Colonic mucosa (tissue), 4 donors: ENCODE measurements around the gene CD164. TPM values are rescaled to one million over a fixed set of nuclear protein-coding genes. Genes with fewer than 3 reads are reported as not detected.

Source experiments
- DNase-seq: peaks from one replicate; pipeline ENCODE4 v3.0.0-alpha.2; 2020
- H3K27ac ChIP-seq: fragments of 200-600 bp; one replicate; pipeline ENCODE4 v1.8.0; 2021
- H3K27me3 ChIP-seq: fragments of 200-600 bp; one replicate; pipeline ENCODE4 v1.8.0; 2021
- H3K36me3 ChIP-seq: fragments of 200-600 bp; one replicate; pipeline ENCODE4 v1.8.0; 2021
- H3K4me1 ChIP-seq: fragments of 200-600 bp; one replicate; pipeline ENCODE4 v1.8.0; 2021; ENCODE audit warnings: mild to moderate bottlenecking
- H3K4me3 ChIP-seq: fragments of 200-600 bp; one replicate; pipeline ENCODE4 v1.8.0; 2021
- H3K9ac ChIP-seq, 2 donors: one replicate each; pipeline ENCODE4 v1.7.0; 2013; ENCODE audit warnings: control low read depth in 2 of 2, low read depth in 2 of 2, low read length in 2 of 2
- H3K9me3 ChIP-seq: fragments of 200-600 bp; one replicate; pipeline ENCODE4 v1.8.0; 2021
- intact Hi-C: fragments of 100-400 bp; cut with DNase I; formaldehyde crosslinking; loops from one replicate; pipeline ENCODE4 v1.14.1; 2022
- total RNA-seq, 2 donors: library from RNA; stranded (reverse); fragmentation: NEBNext Ultra II Directional in 1 of 2; extraction: Animal tissue kit (Norgen Biotek cat#: 25700) in 1 of 2; gene quantifications; one replicate each; pipeline ENCODE4 v1.2.1, GENCODE V29; 2021
- TF ChIP-seq, protein P1 (sequence below): fragments of 200-600 bp; IDR thresholded peaks from one replicate; pipeline ENCODE4 v1.8.0; 2022; ENCODE audit warnings: antibody characterized with exemption, mild to moderate bottlenecking
- donor health status: healthy.
- donor health status: DM: no; HTN: no; CAD: no.
- donor health status: DM: no; HTN: no; CAD: no.

CD164 gene
- total RNA-seq, 2 donors from 2014 or later, result 420 to 621 TPM

DNA sequence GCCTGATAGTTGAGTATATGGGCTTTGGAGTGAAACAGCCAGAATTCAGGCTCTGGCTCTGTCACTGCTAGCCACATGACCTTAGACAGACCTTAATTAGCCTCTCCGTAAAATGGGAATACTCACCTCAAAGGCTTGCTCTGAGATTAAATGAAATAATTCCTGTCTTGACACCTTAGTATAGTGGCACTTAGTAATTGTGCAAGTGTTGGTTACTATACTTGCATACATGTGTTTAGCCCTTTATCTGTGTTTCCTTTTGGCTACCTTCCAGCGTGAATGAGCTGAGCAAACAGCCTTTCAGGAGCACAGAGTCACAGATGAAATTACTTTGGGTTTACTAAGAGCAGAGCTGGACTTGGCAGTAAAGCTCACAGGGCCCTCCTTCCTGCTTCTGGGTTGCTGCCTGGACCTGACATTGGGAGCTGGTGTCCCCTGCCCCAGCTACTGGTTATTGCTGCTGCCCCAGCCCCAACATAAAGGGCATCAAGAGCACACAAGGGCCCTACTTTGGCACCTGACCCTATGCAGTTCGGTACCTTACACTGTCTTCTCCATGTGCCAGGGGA is 32.8 kb downstream of the CD164 start:
- TF ChIP-seq, protein P1, sequence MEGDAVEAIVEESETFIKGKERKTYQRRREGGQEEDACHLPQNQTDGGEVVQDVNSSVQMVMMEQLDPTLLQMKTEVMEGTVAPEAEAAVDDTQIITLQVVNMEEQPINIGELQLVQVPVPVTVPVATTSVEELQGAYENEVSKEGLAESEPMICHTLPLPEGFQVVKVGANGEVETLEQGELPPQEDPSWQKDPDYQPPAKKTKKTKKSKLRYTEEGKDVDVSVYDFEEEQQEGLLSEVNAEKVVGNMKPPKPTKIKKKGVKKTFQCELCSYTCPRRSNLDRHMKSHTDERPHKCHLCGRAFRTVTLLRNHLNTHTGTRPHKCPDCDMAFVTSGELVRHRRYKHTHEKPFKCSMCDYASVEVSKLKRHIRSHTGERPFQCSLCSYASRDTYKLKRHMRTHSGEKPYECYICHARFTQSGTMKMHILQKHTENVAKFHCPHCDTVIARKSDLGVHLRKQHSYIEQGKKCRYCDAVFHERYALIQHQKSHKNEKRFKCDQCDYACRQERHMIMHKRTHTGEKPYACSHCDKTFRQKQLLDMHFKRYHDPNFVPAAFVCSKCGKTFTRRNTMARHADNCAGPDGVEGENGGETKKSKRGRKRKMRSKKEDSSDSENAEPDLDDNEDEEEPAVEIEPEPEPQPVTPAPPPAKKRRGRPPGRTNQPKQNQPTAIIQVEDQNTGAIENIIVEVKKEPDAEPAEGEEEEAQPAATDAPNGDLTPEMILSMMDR, result no peak
- no peak overlapping the region for H3K4me3 ChIP-seq
- H3K36me3 ChIP-seq, result no peaks in the 10 kb centered on the region
- peak; percentile 83 for DNase-seq
- H3K27ac ChIP-seq, result peak overlapping the region; percentile 81
- H3K4me1 ChIP-seq, result peaks cover 19% of the 10 kb centered on the region
- no peaks in the 10 kb centered on the region for H3K9me3 ChIP-seq
- no peaks in the 10 kb centered on the region for H3K27me3 ChIP-seq
- intact Hi-C loops, result no loop called here
- H3K9ac ChIP-seq, result peak overlapping the region; percentile 39 to 70

DNA sequence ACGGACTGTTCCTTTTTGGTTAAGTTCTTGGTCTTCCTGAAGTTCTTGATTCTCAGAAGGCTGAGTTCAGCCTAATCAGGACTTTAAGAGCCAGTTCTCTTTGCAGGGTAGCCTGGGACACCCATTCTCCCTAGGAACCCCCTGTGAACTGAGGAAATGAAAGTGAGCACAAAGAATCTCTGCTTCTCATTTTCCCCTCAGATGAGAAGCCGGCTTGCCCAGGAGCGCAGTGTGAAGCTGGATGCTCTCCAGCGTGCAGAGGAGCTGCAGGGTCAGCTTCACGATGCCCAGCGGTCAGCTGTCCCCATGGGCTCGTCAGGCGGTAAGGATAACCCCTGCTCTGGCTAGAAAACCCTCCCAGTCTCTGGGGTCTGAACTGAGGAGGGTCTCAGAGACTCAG is 34.0 kb downstream of the CD164 start:
- no peaks in the 10 kb centered on the region for H3K9me3 ChIP-seq
- peak overlapping the region in 1 of 2 donors; percentile 64 for H3K9ac ChIP-seq
- intact Hi-C loops, result no loop called here
- no peaks in the 10 kb centered on the region for H3K27me3 ChIP-seq
- no peak overlapping the region for H3K4me3 ChIP-seq
- DNase-seq, result no peak
- H3K36me3 ChIP-seq, result no peaks in the 10 kb centered on the region
- TF ChIP-seq, protein P1, result no peak
- H3K4me1 ChIP-seq, result peaks cover 19% of the 10 kb centered on the region
- peak overlapping the region; percentile 81 for H3K27ac ChIP-seq

DNA sequence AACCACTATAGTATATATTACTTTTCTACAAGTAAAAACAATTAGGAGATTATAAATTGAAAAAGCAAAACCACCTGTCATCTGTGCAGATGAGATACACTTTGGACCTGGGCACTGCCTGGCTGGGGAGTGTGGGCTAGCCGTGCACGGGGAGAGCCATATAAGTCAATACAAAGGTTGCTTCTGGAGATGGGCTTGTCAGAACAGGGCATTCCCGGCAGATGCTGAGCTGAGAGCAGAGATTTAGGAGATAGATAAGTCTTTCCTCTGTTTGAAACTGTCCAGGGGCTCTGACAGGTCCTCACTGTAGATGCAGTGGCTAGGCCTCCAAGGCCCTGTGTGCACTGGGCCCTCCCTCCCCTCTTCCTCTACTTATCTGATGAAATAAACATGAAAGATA is 34.5 kb downstream of the CD164 start:
- peak; percentile 71 for DNase-seq

DNA sequence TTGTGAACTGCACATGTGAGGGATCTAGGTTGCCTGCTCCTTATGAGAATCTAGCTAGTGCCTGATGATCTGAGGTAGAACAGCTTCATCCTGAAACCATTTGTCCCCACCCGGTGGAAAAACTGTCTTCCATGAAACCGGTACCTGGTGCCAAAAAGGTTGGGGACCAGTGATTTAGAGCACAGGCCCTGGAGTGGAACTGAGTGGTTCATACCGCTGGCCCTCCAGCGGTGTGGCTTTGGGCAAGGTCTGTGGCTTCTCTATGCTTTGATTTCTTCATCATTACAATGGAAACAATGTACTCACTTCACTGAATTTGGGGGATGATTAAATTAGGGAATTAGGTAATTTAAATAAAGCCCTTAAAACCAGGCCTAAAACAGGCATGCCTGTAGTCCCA is 36.3 kb downstream of the CD164 start:
- H3K4me1 ChIP-seq, result peaks cover 11% of the 10 kb centered on the region

More for the DNA sequence above, 34.5 kb downstream of the CD164 start:
- no peak overlapping the region for H3K4me3 ChIP-seq
- TF ChIP-seq, protein P1, result no peak
- peak overlapping the region in 1 of 2 donors; percentile 64 for H3K9ac ChIP-seq
- H3K27ac ChIP-seq, result peak overlapping the region; percentile 81
- no peaks in the 10 kb centered on the region for H3K27me3 ChIP-seq
- H3K9me3 ChIP-seq, result no peaks in the 10 kb centered on the region
- H3K36me3 ChIP-seq, result no peaks in the 10 kb centered on the region
- intact Hi-C loops, result no loop called here
- peaks cover 19% of the 10 kb centered on the region for H3K4me1 ChIP-seq

DNA sequence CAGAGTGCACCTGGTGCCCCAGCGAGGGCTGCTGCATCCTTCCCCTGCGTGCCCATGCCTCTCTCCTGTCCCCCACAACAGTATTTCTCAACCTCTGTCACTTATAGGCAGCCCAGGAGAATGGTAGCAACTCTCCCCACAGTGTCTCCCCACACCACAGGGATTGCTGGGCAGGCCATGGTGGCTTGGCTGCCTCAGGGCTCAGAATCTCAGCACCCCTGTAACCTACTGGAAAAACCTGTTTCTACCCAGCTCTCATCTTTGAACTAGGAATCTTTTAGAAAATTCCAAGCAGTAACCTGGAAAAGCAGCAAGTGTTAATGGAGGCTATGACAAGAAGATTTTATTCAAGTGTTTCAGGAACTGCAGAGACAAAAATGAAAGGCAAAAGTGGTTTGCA is 38.0 kb downstream of the CD164 start:
- intact Hi-C loops, result no loop called here
- Histone ChIP-seq H3K27me3 (no peaks in the 10 kb centered on the region), H3K36me3 (no peaks in the 10 kb centered on the region), H3K9ac (no peak overlapping the region), H3K4me3 (no peak overlapping the region), H3K9me3 (no peaks in the 10 kb centered on the region), H3K27ac (no peak overlapping the region), H3K4me1 (peaks cover 2% of the 10 kb centered on the region)
- TF ChIP-seq, protein P1, result no peak
- no peak for DNase-seq

More for the DNA sequence above, 36.3 kb downstream of the CD164 start:
- TF ChIP-seq, protein P1, result no peak
- no peak overlapping the region for H3K27ac ChIP-seq
- no peaks in the 10 kb centered on the region for H3K9me3 ChIP-seq
- no peak overlapping the region for H3K9ac ChIP-seq
- intact Hi-C loops, result no loop called here
- H3K27me3 ChIP-seq, result no peaks in the 10 kb centered on the region
- no peak for DNase-seq
- no peaks in the 10 kb centered on the region for H3K36me3 ChIP-seq
- no peak overlapping the region for H3K4me3 ChIP-seq
